Activated gamma-delta T cell (primary cell): ENCODE measurements around the gene PCDHA9.
"Not testable (repeated sequence)": the region's sequence is repeated elsewhere in the genome, so short reads cannot be mapped to it uniquely, and the experiment has no call there.

Experiments
- DNase-seq: peaks from one replicate; lab custom pipeline; 2025; lab: John Stamatoyannopoulos, UW

Gene PCDHA9

DNA sequence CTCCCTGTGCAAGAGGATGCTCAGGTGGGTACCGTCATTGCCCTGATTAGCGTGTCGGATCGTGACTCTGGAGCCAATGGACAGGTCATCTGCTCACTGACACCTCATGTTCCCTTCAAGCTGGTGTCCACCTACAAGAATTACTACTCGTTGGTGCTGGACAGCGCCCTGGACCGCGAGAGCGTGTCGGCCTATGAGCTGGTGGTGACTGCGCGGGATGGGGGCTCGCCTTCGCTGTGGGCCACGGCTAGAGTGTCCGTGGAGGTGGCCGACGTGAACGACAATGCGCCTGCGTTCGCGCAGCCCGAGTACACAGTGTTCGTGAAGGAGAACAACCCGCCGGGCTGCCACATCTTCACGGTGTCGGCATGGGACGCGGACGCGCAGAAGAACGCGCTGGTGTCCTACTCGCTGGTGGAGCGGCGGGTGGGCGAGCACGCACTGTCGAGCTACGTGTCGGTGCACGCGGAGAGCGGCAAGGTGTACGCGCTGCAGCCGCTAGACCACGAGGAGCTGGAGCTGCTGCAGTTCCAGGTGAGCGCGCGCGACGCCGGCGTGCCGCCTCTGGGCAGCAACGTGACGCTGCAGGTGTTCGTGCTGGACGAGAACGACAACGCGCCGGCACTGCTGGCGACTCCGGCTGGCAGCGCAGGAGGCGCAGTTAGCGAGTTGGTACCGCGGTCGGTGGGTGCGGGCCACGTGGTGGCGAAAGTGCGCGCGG lies 28.5 kb downstream of the PCDHA9 start:
- not testable (repeated sequence) for DNase-seq

DNA sequence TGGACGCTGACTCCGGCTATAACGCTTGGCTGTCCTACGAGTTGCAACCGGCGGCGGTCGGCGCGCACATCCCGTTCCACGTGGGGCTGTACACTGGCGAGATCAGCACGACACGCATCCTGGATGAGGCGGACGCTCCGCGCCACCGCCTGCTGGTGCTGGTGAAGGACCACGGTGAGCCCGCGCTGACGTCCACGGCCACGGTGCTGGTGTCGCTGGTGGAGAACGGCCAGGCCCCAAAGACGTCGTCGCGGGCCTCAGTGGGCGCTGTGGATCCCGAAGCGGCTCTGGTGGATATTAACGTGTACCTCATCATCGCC lies 29.0 kb downstream of the PCDHA9 start:
- no peak for DNase-seq

DNA sequence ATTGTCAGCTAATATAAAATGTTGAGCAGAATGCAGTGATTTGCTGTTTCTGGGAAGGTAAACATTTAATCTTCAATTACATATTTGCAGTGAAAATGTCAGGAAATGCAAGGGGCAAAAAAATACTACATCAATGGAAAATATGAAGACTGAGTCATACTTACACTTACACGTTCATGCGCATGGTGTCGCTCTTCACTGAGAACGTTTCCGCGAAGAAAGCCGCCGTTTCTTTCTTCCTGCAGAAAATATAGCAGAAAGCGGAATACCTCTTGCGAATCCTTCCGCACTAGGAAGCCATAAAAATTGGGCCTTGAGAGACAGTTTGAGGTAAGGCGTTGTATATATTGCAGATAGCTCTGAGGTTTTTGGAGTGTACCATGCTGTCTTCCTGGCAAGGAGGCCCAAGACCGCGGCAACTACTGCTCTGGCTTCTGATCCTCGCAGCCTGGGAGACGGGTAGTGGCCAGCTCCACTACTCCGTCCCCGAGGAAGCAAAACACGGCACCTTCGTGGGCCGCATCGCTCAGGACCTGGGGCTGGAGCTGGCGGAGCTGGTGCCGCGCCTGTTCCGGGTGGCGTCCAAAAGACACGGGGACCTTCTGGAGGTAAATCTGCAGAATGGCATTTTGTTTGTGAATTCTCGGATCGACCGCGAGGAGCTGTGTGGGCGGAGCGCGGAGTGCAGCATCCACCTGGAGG lies 33.9 kb downstream of the PCDHA9 start, which contains the start of gene PCDHA13:
PCDHA13 (plus strand) TSS at position 236 of the 702 bp plus-strand sequence; CDS start at position 381, 145 bp downstream.
- no peak for DNase-seq

DNA sequence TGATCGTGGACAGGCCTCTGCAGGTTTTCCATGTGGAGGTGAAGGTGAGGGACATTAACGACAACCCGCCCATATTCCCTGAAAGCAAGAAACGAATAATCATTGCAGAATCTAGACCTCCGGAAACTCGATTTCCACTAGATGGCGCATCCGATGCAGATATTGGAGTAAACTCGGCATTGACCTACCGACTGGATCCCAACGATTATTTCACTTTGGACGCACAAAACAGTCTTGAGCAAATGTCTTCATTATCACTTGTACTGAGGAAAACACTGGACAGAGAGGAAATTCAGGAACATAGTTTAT lies 34.4 kb downstream of the PCDHA9 start:
- no peak for DNase-seq

DNA sequence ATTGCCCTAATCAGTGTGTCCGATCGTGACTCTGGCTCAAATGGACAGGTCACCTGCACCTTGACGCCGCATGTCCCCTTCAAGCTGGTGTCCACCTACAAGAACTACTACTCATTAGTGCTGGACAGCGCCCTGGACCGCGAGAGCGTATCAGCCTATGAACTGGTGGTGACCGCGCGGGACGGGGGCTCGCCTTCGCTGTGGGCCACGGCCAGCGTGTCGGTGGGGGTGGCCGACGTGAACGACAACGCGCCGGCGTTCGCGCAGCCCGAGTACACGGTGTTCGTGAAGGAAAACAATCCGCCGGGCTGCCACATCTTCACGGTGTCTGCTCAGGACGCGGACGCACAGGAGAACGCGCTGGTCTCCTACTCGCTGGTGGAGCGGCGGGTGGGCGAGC lies 35.2 kb downstream of the PCDHA9 start:
- no peak for DNase-seq

DNA sequence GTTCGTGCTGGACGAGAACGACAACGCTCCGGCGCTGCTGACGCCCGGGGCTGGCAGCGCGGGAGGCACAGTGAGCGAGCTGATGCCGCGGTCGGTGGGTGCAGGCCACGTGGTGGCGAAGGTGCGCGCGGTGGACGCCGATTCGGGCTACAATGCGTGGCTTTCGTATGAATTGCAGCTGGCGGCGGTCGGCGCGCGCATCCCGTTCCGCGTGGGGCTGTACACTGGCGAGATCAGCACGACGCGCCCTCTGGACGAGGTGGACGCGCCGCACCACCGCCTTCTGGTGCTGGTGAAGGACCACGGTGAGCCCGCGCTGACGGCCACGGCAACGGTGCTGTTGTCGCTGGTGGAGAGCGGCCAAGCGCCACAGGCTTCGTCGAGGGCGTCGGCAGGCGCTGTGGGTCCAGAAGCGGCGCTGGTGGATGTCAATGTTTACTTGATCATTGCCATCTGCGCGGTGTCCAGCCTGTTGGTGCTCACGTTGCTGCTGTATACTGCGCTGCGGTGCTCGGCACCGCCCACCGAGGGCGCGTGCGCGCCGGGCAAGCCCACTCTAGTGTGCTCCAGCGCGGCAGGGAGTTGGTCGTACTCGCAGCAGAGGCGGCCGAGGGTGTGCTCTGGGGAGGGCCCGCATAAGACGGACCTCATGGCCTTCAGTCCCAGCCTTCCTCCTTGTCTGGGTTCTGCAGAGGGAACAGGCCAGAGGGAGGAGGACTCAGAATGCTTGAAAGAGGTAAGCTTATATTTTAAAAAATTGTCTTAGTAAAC lies 35.9 kb downstream of the PCDHA9 start:
- DNase-seq: no peak
